ENCODE results near the gene KCNQ5. TPM values are rescaled to one million over a fixed set of nuclear protein-coding genes. Genes with fewer than 3 reads are reported as not detected.

KCNQ5 gene
- total RNA-seq, 4 donors from 2014 or later: 0.14 to 1.2 (median 0.48) TPM; not detected in 1

GRCh38 chr6:72968704-72969103 lies 346.8 kb downstream of the KCNQ5 start:
- intact Hi-C loops (cut with DNase I; ENCODE audit: low total_unique reads) (no loop called here), in situ Hi-C loops (cut with MboI; ENCODE audit: low pct_ligation_motif_present in 1 of 4, low pct_unique_long_range_greater_than_20kb in 1 of 4, low sequenced_read_pairs in 3 of 4) (no loop called here)
- TF ChIP-seq CTCF (IDR thresholded peaks at IDR 0.05) (no peak), POLR2AphosphoS5 (IDR thresholded peaks at IDR 0.05) (no peak), EP300 (IDR thresholded peaks at IDR 0.05; ENCODE audit: low read depth) (no peak)
- 60 to 63% methylated on average over 1 of the region's 1 CpG for WGBS, 2 donors (ENCODE audit: low coverage in 1 of 2)
- no peak for DNase-seq
- no peak overlapping the region for H3K4me3 ChIP-seq
- no peaks in the 10 kb centered on the region for H3K9me3 ChIP-seq
- no peaks in the 10 kb centered on the region for H3K27me3 ChIP-seq
- no peak overlapping the region for H3K27ac ChIP-seq
- H3K4me1 ChIP-seq: no peaks in the 10 kb centered on the region
- H3K36me3 ChIP-seq: no peaks in the 10 kb centered on the region

GRCh38 chr6:72969666-72970065 lies 347.8 kb downstream of the KCNQ5 start:
- H3K9me3 ChIP-seq: no peaks in the 10 kb centered on the region

GRCh38 chr6:72972579-72972978 lies 350.7 kb downstream of the KCNQ5 start:
- no peak for DNase-seq
- Histone ChIP-seq H3K4me3 (no peak overlapping the region), H3K4me1 (no peaks in the 10 kb centered on the region), H3K27me3 (no peaks in the 10 kb centered on the region), H3K9me3 (no peaks in the 10 kb centered on the region), H3K27ac (no peak overlapping the region), H3K36me3 (no peaks in the 10 kb centered on the region)
- in situ Hi-C loops (cut with MboI; ENCODE audit: low pct_ligation_motif_present in 1 of 4, low pct_unique_long_range_greater_than_20kb in 1 of 4, low sequenced_read_pairs in 3 of 4) (no loop called here), intact Hi-C loops (cut with DNase I; ENCODE audit: low total_unique reads) (no loop called here)
- TF ChIP-seq POLR2AphosphoS5 (IDR thresholded peaks at IDR 0.05) (no peak), CTCF (IDR thresholded peaks at IDR 0.05) (no peak), POLR2A (IDR thresholded peaks at IDR 0.05) (no peak), EP300 (IDR thresholded peaks at IDR 0.05; ENCODE audit: low read depth) (no peak)

More at GRCh38 chr6:72969666-72970065, 347.8 kb downstream of the KCNQ5 start:
- TF ChIP-seq POLR2A (IDR thresholded peaks at IDR 0.05) (no peak), POLR2AphosphoS5 (IDR thresholded peaks at IDR 0.05) (no peak), EP300 (IDR thresholded peaks at IDR 0.05; ENCODE audit: low read depth) (no peak), CTCF (IDR thresholded peaks at IDR 0.05) (no peak)
- WGBS, 2 donors (ENCODE audit: low coverage in 1 of 2): 54 to 71% methylated on average over 1 to 2 of the region's 2 CpGs
- Histone ChIP-seq H3K4me3 (no peak overlapping the region), H3K27me3 (no peaks in the 10 kb centered on the region), H3K4me1 (no peaks in the 10 kb centered on the region), H3K27ac (no peak overlapping the region), H3K36me3 (no peaks in the 10 kb centered on the region)
- intact Hi-C loops (cut with DNase I; ENCODE audit: low total_unique reads): no loop called here
- DNase-seq: no peak
- in situ Hi-C loops (cut with MboI; ENCODE audit: low pct_ligation_motif_present in 1 of 4, low pct_unique_long_range_greater_than_20kb in 1 of 4, low sequenced_read_pairs in 3 of 4): no loop called here

- no peaks in the 10 kb centered on the region for H3K9me3 ChIP-seq
- TF ChIP-seq POLR2A (IDR thresholded peaks at IDR 0.05) (no peak), CTCF (IDR thresholded peaks at IDR 0.05) (no peak), POLR2AphosphoS5 (IDR thresholded peaks at IDR 0.05) (no peak), EP300 (IDR thresholded peaks at IDR 0.05; ENCODE audit: low read depth) (no peak)
- intact Hi-C loops (cut with DNase I; ENCODE audit: low total_unique reads) (no loop called here), in situ Hi-C loops (cut with MboI; ENCODE audit: low pct_ligation_motif_present in 1 of 4, low pct_unique_long_range_greater_than_20kb in 1 of 4, low sequenced_read_pairs in 3 of 4) (no loop called here)
- H3K36me3 ChIP-seq: no peaks in the 10 kb centered on the region
- H3K4me3 ChIP-seq: no peak overlapping the region
- no peak for DNase-seq
- H3K27me3 ChIP-seq: no peaks in the 10 kb centered on the region
- H3K4me1 ChIP-seq: no peaks in the 10 kb centered on the region
- 40 to 52% methylated on average over 2 of the region's 2 CpGs for WGBS, 2 donors (ENCODE audit: low coverage in 1 of 2)
- H3K27ac ChIP-seq: no peak overlapping the region
Observed at GRCh38 chr6:72974276-72974675, 352.4 kb downstream of the KCNQ5 start.

Measured in transverse colon (tissue), 4 donors.